ENCODE data around the gene OR10AG1. TPM values are rescaled to one million over a fixed set of nuclear protein-coding genes. Genes with fewer than 3 reads are reported as not detected.

The OR10AG1 gene
- total RNA-seq, 4 donors from 2014 or later, result not detected

- ATAC-seq (ENCODE audit: low FRiP score) (no peak), DNase-seq (ENCODE audit: low spot score) (no peak)
- TF ChIP-seq, protein P1, sequence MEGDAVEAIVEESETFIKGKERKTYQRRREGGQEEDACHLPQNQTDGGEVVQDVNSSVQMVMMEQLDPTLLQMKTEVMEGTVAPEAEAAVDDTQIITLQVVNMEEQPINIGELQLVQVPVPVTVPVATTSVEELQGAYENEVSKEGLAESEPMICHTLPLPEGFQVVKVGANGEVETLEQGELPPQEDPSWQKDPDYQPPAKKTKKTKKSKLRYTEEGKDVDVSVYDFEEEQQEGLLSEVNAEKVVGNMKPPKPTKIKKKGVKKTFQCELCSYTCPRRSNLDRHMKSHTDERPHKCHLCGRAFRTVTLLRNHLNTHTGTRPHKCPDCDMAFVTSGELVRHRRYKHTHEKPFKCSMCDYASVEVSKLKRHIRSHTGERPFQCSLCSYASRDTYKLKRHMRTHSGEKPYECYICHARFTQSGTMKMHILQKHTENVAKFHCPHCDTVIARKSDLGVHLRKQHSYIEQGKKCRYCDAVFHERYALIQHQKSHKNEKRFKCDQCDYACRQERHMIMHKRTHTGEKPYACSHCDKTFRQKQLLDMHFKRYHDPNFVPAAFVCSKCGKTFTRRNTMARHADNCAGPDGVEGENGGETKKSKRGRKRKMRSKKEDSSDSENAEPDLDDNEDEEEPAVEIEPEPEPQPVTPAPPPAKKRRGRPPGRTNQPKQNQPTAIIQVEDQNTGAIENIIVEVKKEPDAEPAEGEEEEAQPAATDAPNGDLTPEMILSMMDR (IDR thresholded peaks at IDR 0.05), result no peak
These were observed 13.2 kb downstream of the OR10AG1 start for GRCh38 chr11:55956521-55956920.

GRCh38 chr11:55949330-55949729 lies 20.4 kb downstream of the OR10AG1 start:
- no peak for DNase-seq (ENCODE audit: low spot score)
- TF ChIP-seq, protein P1 (IDR thresholded peaks at IDR 0.05), result no peak
- no peak for ATAC-seq (ENCODE audit: low FRiP score)

- DNase-seq (ENCODE audit: low spot score) (no peak), ATAC-seq (ENCODE audit: low FRiP score) (no peak)
- TF ChIP-seq, protein P1 (IDR thresholded peaks at IDR 0.05), result no peak
These were observed 26.9 kb downstream of the OR10AG1 start for GRCh38 chr11:55942785-55943392.

DNA sequence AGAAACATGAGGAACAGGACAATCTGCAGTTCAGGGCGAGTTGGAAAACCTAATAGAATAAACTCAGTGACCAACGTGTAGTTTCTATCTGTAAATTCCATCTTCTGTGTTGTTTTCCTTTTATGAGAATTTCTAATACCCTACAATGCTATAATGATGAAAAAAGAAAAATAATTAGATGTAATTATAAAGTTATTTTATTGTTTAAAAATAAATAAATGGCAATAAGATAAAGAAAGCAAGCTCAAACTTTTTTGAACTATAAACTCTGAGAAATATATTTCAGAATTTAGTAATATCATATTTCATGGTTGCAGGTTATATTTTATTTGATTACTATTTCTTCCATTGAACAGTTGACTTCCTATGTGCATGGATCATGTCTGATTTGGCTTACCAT lies 33.4 kb downstream of the OR10AG1 start, which contains the start of gene OR5I1:
OR5I1 (minus strand) TSS at position 101 of the 400 bp plus-strand sequence; CDS start at position 101, 0 bp downstream.
- TF ChIP-seq, protein P1 (IDR thresholded peaks at IDR 0.05), result no peak
- ATAC-seq (ENCODE audit: low FRiP score), result no peak
- DNase-seq (ENCODE audit: low spot score), result no peak

GRCh38 chr11:55920537-55920936 lies 49.2 kb downstream of the OR10AG1 start:
- DNase-seq (ENCODE audit: low spot score) (no peak), ATAC-seq (ENCODE audit: low FRiP score) (no peak)
- TF ChIP-seq, protein P1 (IDR thresholded peaks at IDR 0.05), result no peak

Other genes with a start within 250 kb of the OR10AG1 start
- not detected for gene OR5D13, start 196.5 kb downstream of the OR10AG1 start, total RNA-seq
- gene OR5D14, start 174.4 kb downstream of the OR10AG1 start, total RNA-seq, result not detected
- gene OR5L1, start 158.6 kb downstream of the OR10AG1 start, total RNA-seq, result not detected
- gene OR5D18, start 150.3 kb downstream of the OR10AG1 start, total RNA-seq, result not detected
- gene OR5L2, start 142.7 kb downstream of the OR10AG1 start, total RNA-seq, result not detected
- not detected for gene OR5D16, start 131.2 kb downstream of the OR10AG1 start, total RNA-seq
- not detected for gene TRIM51, start 86.6 kb downstream of the OR10AG1 start, total RNA-seq
- gene OR5W2, start 55.4 kb downstream of the OR10AG1 start, total RNA-seq, result not detected
- not detected for gene OR5I1, start 33.5 kb downstream of the OR10AG1 start, total RNA-seq
- gene OR5F1, start 24.7 kb upstream of the OR10AG1 start, total RNA-seq, result not detected
- not detected for gene OR5AS1, start 57.7 kb upstream of the OR10AG1 start, total RNA-seq
- not detected for gene OR8I2, start 123.4 kb upstream of the OR10AG1 start, total RNA-seq
- gene OR8H2, start 133.7 kb upstream of the OR10AG1 start, total RNA-seq, result not detected
- not detected for gene OR8H3, start 152.4 kb upstream of the OR10AG1 start, total RNA-seq
- gene OR8J3, start 170.3 kb upstream of the OR10AG1 start, total RNA-seq, result not detected
- gene OR8K5, start 190.4 kb upstream of the OR10AG1 start, total RNA-seq, result not detected
- not detected for gene OR5J2, start 206.7 kb upstream of the OR10AG1 start, total RNA-seq

Data from omental fat pad (tissue), 4 donors.